ENCODE data around the gene TFE3. TPM values are rescaled to one million over a fixed set of nuclear protein-coding genes. Genes with fewer than 3 reads are reported as not detected.
A peak's percentile ranks its signal among the peaks of the same experiment; 100 is the strongest.

Gene TFE3, protein sequence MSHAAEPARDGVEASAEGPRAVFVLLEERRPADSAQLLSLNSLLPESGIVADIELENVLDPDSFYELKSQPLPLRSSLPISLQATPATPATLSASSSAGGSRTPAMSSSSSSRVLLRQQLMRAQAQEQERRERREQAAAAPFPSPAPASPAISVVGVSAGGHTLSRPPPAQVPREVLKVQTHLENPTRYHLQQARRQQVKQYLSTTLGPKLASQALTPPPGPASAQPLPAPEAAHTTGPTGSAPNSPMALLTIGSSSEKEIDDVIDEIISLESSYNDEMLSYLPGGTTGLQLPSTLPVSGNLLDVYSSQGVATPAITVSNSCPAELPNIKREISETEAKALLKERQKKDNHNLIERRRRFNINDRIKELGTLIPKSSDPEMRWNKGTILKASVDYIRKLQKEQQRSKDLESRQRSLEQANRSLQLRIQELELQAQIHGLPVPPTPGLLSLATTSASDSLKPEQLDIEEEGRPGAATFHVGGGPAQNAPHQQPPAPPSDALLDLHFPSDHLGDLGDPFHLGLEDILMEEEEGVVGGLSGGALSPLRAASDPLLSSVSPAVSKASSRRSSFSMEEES
- total RNA-seq = 21.0 and 29.5 TPM in 2 replicates

DNA sequence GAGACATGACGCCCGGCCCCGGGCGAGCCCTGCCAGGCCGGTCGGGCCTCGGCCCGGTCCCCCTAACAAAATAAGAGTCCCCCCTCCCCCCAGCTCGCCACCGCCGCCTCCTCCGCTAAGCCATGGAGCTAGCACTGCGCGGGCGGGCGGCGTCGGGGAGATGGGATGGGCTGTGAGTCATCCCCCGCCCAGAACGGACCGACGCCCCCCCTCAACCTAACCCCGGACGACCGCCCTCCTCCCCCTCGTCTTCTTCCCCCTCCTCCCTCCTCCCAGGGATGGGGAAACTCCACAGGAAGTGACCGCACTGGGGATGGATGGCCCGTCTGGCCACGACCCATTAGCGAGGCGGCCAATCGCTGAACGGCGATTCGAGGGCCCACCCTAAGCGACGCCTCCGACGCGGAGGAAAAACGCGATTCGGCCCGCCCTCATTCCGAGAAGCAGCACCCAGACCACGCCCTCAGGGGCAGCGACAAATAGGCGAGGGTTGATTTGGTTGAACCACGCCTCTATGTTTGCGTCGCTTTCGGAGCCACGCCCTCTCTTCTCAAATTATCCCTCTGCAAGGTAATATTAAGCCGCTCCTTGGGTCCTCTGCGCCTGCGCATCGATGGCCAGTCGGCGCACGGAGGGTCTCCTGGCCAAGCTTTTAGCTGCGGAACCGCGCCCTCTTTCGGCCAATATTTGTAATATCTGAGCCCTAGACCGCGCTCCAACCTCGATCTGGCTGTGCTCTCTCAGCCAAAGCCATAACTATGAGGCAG, at the start of gene TFE3:
Gene TFE3, minus strand, starts transcription at position 138 of the 767 bp plus-strand sequence. Its CDS starts 131 bp downstream, at position 7.
- peak; percentile 93 for DNase-seq (ENCODE audit: low read depth, low spot score)

DNA sequence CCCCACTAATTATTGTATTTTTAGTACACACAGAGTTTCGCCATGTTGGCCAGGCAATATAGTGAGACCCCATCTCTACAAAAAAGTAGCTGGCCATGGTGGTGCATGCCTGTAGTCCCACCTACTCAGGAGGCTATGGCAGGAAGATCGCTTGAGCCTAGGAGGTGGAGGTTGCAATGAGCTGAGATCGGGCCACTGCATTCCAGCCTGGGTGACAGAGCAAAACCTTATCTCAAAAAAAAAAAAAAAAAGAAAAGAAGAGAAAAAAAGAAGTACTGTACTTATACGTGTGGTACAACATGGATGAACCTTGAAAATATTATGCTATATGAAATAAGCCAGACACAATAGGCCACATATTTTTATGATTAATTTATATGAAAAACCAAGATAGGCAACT, 46.4 kb upstream of the TFE3 start:
- no peak for DNase-seq (ENCODE audit: low read depth, low spot score)

DNA sequence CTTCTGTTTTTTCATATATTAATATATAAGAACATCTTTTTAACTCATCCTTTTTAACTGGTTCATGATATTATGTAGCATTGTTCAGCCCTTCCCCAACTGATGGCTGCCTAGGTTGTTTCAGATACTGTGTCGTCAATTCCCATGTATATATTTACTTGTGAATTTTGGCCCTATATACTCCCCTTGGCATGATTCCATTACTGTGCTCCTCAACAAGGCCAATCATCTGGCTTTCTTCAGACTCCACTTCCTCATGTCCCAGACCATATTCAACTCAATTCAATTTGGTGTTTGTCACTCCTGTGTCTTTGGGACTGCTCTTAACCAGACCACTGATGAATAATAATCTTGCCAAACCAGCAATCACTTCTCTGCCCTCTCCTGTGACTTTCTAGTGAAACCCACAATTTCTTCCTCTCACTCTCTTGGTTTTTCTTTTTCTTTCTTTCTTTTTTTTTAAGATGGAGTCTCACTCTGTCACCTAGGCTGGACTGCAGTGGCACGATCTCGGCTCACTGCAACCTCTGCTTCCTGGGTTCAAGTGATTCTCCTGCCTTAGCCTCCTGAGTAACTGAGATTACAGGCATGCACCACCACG, 39.2 kb upstream of the TFE3 start:
- no peak for DNase-seq (ENCODE audit: low read depth, low spot score)

DNA sequence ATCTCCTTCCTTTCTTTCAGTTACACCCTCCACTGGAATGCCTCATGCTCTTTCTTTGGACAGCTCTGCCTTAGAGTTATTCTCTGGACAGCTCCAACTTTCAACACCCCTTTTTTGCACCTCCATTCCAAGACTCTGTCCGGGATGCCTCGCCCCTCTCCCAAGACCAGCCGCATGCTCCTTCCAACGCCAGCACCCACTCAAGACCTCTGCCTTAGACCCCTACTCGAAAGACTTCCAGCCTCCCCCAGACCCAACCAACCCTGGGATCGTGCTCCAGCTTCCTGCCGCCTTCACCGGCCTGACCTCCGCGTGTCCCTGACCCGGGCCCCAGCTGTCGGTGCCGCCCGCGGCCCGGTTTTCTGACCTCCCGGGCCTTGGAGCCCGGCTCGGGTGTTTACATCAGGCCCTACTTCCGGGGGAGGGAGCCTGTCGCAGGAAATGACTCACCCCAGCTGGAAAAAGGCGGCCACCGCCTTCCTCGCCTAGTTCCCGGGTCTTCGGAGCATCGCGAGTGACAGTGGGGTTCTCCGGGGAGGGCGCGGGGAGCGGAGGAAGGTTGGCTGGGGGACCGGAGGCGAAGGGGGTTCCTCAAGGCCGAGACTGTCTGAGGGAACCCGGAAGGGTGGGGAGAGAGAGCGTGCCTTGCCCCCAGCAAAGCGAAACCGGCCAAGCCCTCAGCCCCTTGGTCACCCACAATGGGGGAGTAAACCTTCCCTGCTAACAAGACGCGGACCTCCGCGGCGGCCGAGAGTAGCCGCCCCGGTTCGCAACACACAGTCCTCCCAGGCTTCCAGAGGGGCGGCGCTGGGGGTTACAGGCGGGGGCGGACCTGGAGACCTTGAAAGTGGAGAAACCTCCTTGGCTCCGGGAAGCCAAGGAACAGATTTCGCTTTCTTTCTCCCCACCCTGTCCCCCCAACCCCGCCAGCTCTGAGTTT, 36.6 kb upstream of the TFE3 start, which contains the start of gene WDR45:
Gene WDR45, minus strand, starts transcription at position 399 of the 940 bp plus-strand sequence. CDS start 1,792 bp downstream, outside the sequence.
- no peak for DNase-seq (ENCODE audit: low read depth, low spot score)

DNA sequence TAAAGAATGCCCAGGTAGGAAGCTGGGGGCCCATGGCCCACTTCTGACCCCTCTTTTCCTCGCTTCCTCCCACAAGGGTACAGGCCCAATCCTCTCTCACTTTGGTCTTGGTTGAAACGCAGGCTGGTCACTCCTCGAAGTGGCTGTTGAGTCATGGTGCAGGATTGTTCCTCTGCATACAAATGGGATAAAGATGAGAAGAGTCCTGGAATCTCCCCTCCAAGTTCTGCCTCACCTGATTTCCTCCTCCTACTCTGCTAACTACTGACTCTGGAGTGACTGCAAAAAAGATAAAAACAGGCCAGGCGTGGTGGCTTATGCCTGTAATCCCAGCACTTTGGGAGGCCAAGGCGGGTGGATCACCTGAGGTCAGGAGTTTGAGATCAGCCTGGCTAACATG, 34.8 kb upstream of the TFE3 start:
- no peak for DNase-seq (ENCODE audit: low read depth, low spot score)

DNA sequence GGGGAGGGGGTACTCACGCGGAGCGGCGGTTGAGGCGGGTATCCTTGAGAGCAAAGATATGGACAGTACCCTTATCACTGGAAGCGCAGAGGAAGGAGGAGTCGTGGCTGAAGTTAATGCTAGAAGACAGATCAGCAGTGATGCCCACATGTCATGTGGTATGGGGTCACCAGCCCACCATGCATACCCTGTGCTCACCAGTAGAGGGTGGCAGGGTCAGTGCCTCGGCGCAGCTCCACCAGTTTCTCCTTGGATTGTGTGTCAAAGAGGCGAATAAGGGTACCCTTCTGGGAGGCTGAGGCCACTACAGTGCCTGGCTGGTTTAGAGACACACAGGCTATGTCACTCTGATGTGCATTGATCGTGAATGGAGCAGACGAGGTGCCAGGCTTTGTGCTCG, 32.2 kb upstream of the TFE3 start:
- DNase-seq (ENCODE audit: low read depth, low spot score) = no peak

DNA sequence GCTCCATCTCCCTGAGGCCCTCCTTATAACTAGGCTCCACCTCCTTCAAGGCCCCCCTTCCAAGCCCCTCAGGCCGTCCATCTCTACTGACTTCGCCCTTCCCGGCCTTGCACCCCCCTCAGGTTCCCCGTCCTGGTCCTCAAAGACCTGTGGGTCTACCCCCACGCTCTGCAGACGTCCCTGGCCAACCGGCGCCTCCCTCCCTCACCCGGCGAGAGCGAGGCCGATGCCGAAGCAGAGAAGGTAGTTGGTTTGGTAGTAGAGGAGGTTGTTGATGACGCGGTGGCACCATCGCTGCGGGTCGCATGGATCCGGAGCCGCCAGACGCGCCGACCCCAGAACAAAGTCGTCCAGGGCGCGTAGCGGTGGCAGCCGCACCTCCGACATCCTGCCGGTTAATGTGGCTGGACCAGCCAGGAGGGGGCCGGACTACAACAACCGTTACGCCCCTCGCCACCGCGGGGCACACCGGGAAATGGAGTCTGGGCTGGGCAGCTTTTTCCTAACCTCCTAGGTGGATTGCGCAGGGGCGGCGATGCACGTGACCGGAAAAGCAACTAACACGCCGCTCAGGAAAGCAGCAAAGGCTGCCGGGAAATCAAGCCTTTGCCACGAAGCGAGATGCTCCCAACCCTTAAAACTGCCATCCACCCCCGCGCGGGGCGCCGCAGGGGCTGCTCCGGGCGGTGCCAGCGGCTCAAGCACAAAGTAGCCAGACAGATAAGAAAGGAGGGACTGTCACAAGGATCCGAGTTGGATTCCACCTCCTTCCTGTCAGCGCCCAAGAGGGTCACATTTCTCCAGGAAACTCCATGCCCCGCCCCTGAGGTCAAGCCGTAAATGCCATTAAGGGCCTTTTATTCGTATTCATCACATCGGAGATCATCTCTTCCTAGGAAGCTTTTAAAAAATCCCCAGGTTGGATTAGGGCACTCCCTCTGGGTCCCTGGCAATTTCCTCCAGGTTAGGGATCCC, 30.7 kb upstream of the TFE3 start, which contains the start of gene PRAF2:
Gene PRAF2, minus strand, starts transcription at position 402 of the 975 bp plus-strand sequence. Its CDS starts 15 bp downstream, at position 387.
- peak; percentile 68 for DNase-seq (ENCODE audit: low read depth, low spot score)

DNA sequence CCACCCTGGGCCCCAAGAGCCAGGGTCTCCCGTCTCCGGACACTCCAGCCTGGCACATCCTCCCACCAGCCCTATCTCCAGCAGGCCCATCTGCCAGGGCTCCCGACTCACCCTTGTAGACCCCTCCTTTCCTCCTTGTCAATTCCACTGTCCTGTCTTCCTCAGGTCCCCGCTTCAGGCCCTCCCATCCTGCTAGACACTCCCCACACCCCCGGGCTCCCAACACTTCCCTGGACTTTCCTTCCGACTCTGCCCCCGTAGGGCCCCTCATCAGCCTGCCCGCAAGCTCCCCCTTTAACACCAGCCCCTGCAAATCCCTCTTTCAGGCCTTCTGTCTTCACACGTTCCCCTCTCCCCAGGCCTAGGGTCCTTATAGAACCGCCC, 29.5 kb upstream of the TFE3 start:
- DNase-seq (ENCODE audit: low read depth, low spot score) = no peak

DNA sequence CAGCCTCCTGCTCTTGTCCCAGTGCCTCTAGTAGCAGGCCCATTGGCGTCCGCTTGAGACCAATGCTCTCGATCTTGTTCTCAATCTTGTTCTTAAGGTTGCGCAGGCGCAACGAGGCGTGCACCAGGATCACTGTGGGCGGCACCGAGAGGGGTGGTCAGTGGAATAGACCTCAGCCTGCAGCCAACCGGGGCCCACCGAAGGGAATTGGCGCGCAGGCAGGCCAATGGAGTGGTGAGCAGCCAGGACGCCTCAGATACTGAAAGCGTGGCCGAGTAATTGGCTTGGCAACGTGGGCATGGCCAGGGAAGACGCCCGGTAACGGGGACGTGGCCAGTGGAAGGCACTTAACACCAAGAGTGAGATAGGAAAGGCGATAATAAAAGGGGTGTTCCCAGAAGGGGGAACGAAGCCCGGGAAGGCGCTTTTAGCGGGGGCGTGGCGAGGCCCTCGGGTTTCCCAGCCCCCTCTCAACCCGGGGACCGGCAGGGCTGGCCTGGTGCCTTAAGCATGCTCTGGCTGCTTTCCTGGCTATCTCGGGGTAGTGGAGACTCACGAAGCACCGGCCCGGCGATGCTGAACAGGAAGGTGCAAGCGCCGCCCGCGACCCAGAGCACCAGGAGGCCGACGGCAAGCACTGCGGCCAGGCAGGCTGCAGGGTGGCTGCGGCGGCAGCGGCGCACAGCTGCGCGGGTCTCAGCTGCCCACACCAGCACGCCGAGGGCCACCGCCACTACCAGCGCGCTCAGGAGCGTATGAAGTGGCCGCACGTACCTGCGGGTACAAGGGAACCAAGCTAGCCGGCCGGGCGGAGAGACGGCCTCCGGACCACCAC, 28.9 kb upstream of the TFE3 start:
- DNase-seq (ENCODE audit: low read depth, low spot score) = peak; percentile 11

DNA sequence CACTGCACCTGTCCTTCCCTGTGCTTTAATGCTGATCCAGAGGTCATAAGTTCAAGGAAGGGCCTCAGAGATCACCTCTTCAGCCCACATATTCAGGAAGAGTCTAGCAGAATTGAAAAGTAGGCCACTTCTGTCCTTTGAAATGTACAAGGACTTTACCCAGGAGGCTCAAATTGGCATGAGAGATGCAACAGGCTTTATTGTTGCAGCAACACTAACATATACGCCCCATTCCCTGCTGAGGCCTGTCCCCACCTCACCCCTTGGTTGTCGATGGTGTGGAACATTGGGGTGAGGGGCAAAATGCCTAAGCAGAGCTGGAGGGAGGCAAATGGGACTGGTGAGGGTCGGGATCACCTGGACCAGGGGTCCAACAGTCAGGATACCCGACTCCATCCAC, 27.8 kb upstream of the TFE3 start:
- no peak for DNase-seq (ENCODE audit: low read depth, low spot score)

DNA sequence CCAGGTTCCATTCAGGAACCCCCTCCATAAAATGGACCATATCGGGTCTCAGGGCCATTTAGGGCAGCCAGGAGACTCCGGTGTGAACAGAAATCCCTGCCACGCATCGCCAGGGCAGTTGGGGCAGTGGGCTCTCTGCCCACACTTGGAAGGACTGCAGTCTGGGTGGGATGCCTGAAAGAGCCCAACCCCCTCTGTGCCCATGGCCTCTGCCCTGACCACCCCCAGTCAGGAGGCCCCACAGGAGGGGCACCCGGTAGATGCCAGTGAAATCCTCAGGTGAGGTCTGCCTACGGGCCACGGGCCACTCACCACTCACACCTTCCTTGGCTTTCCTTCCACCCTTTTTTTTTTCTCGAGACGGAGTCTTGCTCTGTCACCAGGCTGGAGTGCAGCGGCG, 25.9 kb upstream of the TFE3 start:
- no peak for DNase-seq (ENCODE audit: low read depth, low spot score)

DNA sequence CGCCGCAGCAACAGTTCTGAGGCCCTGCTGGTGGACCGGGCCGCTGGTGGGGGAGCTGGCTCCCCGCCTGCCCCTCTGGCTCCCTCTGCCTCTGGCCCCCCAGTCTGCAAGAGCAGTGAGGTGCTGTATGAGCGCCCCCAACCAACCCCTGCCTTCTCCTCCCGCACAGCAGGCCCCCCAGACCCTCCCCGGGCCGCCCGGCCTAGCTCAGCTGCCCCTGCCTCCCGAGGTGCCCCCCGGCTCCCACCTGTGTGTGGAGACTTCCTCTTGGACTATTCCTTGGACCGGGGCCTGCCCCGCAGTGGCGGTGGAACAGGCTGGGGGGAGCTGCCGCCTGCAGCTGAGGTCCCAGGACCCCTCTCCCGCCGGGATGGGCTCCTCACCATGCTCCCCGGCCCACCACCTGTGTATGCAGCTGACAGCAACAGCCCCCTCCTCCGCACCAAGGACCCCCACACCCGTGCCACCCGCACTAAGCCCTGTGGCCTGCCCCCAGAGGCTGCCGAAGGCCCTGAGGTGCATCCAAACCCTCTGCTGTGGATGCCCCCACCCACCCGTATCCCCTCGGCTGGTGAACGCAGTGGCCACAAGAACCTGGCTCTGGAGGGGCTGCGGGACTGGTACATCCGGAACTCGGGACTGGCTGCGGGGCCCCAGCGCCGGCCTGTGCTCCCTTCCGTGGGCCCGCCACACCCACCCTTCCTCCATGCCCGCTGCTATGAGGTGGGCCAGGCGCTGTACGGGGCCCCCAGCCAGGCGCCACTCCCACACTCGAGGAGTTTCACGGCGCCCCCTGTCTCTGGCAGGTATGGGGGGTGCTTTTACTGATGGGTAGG, 24.3 kb upstream of the TFE3 start:
- no peak for DNase-seq (ENCODE audit: low read depth, low spot score)

DNA sequence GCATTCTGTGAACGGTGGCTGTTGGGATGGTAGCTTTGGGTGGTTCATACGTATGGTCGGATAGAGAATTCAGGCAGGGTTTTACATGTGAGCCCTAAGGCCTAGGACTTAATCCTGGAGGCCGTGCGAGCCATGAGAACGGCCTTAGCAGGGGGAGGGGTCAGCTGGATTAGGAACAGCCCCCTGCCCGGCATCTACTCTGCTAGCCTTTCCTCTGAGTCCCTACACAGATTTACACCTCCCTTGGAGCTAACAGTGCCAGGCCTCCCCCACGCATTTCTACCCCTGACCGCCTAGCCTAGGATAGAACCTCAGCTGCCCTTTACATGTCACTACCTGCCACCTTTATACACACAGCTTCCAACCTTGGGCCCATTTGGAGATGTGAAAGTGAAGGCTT, 23.5 kb upstream of the TFE3 start:
- DNase-seq (ENCODE audit: low read depth, low spot score) = no peak

DNA sequence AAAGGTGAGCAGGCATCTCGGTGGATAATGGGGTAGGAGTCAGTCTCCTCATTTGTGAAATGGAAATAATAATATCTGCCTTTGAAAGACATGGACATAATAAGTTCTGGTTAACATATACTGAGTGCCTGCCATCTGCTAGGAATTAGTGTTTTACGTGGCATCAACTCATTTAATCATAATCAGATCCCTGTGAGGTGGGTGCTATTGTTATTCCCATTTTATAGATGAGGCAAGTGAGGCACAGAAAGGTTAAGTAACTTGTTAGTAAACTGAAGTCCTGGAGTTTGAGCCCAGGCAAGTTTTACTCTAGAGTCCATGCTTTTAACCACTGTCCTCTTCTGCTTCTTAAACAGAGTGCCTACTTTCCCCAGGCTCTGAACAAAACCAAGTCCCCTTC, 23.1 kb upstream of the TFE3 start:
- no peak for DNase-seq (ENCODE audit: low read depth, low spot score)

DNA sequence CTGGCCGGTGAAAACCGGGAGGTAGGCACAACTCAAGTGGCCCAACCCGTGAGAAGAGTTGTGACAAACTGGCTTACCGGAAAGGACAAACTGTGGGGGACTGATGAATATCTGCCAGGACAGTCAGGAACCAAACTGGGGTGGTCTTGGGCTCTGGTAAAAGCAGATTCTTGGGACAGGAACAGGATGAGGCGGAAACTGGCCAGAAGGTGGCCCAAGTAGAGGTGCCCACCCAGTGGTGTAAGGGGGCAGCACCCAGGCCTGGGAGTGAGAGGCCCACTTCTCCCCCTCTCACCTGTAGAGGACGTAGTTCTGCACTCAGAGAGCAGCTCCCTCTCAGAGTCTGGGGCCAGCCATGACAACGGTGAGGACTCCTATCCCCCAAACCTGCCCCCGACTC, 21.6 kb upstream of the TFE3 start:
- DNase-seq (ENCODE audit: low read depth, low spot score) = no peak

DNA sequence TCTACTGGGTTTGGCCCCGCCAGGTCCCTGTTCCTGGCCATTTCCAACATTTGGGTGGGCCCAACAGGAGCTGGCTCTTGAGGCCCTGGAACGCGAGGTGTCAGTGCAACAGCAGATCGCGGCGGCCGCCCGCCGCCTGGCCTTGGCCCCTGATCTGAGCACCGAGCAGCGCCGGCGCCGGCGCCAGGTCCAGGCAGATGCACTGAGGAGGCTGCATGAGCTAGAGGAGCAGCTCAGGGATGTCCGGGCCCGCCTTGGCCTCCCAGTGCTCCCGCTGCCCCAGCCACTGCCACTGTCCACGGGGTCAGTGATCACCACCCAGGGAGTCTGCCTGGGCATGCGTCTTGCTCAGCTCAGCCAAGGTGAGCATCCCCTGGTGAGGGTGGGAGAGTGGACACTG, 21.1 kb upstream of the TFE3 start:
- no peak for DNase-seq (ENCODE audit: low read depth, low spot score)

DNA sequence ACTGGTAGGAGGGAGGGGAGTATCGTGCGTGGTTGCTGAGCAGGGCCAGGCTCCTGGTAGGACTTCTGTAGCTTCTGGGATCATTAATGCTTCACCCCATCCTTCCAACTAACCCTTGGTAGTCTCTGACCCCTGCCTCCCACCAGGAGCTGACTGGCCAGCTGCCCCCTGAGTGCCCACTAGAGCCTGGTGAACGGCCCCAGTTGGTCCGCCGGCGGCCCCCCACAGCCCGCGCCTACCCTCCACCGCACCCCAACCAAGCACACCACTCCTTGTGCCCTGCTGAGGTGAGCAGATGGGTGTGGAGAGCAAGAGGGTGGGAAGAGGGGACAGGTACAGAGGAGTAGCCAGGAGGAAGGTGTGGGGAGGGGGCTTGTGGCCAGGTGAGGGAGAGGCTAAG, 20.6 kb upstream of the TFE3 start:
- DNase-seq (ENCODE audit: low read depth, low spot score) = no peak

DNA sequence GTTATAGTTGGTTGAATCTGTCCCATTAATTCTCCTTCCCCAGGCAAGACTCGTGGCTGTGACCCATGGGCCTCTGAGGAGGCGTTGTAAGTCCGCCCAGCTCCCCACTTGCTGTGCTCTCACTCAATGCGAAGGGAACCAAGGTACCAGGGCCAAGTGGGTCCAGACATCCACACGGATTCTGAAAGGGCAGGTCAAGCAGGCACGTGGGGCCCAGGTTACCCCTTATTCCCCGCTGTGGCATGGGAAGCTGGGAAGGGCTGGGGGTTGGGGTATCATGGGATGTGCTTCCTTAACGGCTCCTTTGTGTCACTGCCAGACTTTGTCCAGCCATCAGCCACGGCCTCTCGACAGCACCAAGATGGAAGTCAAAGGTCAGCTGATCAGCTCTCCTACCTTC, 18.8 kb upstream of the TFE3 start:
- DNase-seq (ENCODE audit: low read depth, low spot score) = no peak
